ENCODE measurements around the gene RUNX1. TPM values are rescaled to one million over a fixed set of nuclear protein-coding genes. Genes with fewer than 3 reads are reported as not detected.

Gene RUNX1
- total and polyA plus RNA-seq, 2 donors (not counting 3 experiments of a cell fraction or from before 2014, with no cell fraction given) = 4.6 to 17.9 TPM

DNA sequence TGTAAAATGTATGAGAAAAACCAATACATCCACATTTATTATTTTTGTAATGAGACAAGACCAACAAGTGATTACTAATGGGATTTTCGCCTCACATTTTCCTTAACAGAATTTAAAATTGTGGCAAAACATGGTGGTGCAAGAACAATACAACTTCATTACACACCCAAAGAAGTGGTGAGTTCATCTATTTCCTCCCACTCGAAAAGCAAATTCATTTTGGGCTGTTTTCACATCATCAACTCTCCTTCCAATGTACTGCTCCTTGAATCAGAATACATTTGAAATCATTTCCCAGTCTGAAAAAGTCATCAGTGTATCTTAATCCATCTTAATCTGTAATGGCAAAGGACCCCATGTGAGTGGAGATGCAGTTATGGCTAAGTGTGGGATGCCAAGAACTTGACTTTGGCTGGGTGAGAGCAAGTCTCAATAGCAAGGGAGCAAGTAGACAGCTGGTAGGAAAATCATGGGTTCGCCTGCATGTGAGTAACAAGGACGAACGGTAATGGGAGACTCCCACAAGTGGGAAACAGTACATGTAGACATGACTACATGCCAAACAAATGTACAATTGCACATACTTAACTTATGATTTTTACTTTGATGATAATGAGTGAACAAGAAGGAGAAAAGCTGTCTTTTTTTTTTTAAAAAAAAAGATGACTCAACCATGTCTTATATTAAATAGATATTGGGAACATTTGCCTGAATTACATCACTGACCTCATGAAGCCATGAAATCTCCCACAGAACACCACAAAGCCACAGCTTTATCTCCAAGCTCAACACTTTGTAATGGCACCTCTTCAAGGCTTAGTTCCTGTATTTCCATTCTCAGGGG, 46.0 kb downstream of the RUNX1 start:
- no peak overlapping the region for H2AFZ ChIP-seq (ENCODE audit: low read depth, low read length)
- ChIA-PET CTCF (interaction anchor here (2.2 kb wide), 1 partner anchor 19 kb away, joined by 4 read pairs; no protein-coding TSS in a partner anchor), POLR2A (no interaction called here)
- FAIRE-seq (no peak), DNase-seq (ENCODE audit: low read depth, low spot score) (no peak)
- no peaks in the 10 kb centered on the region for H3K79me2 ChIP-seq (ENCODE audit: control insufficient read depth, insufficient read depth, low read length)
- no peaks in the 10 kb centered on the region for H3K36me3 ChIP-seq (ENCODE audit: control insufficient read depth in 2 of 2, extremely low read depth in 1 of 2, insufficient read depth in 2 of 2, low read length in 2 of 2)
- H3K4me2 ChIP-seq (ENCODE audit: insufficient read depth, low read length) = no peak overlapping the region
- no peak overlapping the region for H3K9ac ChIP-seq (replicated peaks; ENCODE audit: extremely low read depth, insufficient read depth, low read length)
- no peaks in the 10 kb centered on the region for H3K9me3 ChIP-seq (replicated peaks; ENCODE audit: control insufficient read depth, insufficient read depth, low read length)
- no peak overlapping the region for H3K4me3 ChIP-seq (replicated peaks in 1 of 3; ENCODE audit: insufficient read depth in 1 of 3, low read depth in 1 of 3, low read length in 3 of 3)
- no TSS peak for BruUV-seq (replicated peaks)
- no peaks in the 10 kb centered on the region for H3K9me1 ChIP-seq (replicated peaks; ENCODE audit: control insufficient read depth, extremely low read depth, insufficient read depth, low read length)
- dilution Hi-C loops (cut with MboI; ENCODE audit: extremely low pct_ligation_motif_present, low sequenced_read_pairs) (no loop called here), intact Hi-C loops (cut with micrococcal nuclease) (no loop called here)
- H3K27ac ChIP-seq (ENCODE audit: insufficient read depth, low read depth, low read length) = no peak overlapping the region
- no peaks in the 10 kb centered on the region for H3K4me1 ChIP-seq (ENCODE audit: control insufficient read depth, extremely low read depth, insufficient read depth, low read length)
- TF ChIP-seq, protein P1, sequence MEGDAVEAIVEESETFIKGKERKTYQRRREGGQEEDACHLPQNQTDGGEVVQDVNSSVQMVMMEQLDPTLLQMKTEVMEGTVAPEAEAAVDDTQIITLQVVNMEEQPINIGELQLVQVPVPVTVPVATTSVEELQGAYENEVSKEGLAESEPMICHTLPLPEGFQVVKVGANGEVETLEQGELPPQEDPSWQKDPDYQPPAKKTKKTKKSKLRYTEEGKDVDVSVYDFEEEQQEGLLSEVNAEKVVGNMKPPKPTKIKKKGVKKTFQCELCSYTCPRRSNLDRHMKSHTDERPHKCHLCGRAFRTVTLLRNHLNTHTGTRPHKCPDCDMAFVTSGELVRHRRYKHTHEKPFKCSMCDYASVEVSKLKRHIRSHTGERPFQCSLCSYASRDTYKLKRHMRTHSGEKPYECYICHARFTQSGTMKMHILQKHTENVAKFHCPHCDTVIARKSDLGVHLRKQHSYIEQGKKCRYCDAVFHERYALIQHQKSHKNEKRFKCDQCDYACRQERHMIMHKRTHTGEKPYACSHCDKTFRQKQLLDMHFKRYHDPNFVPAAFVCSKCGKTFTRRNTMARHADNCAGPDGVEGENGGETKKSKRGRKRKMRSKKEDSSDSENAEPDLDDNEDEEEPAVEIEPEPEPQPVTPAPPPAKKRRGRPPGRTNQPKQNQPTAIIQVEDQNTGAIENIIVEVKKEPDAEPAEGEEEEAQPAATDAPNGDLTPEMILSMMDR (IDR thresholded peaks at IDR 0.05; ENCODE audit: extremely low read depth in 1 of 2, insufficient read depth in 1 of 2, low read depth in 1 of 2, low read length in 2 of 2) = no peak
- TF ChIP-seq MYC (IDR thresholded peaks at IDR 0.05; ENCODE audit: low read depth, low read length) (no peak), EZH2 (IDR thresholded peaks at IDR 0.05; ENCODE audit: borderline replicate concordance, low read depth, low read length, severe bottlenecking) (no peak), POLR2AphosphoS5 (IDR thresholded peaks at IDR 0.05; ENCODE audit: insufficient read depth, low read depth, low read length) (no peak), FOS (IDR thresholded peaks at IDR 0.05; ENCODE audit: borderline replicate concordance, insufficient read depth, low read length) (no peak), POLR2A (IDR thresholded peaks at IDR 0.05; ENCODE audit: low read depth, low read length) (no peak)
- TF ChIP-seq, protein P2, sequence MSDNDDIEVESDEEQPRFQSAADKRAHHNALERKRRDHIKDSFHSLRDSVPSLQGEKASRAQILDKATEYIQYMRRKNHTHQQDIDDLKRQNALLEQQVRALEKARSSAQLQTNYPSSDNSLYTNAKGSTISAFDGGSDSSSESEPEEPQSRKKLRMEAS (IDR thresholded peaks at IDR 0.05; ENCODE audit: insufficient read depth, insufficient read length) = no peak
- peaks cover 0 to 7% of the 10 kb centered on the region in 2 experiments for H3K27me3 ChIP-seq (ENCODE audit: control insufficient read depth in 2 of 2, insufficient read depth in 2 of 2, low read length in 2 of 2)
- no peaks in the 10 kb centered on the region for H4K20me1 ChIP-seq (replicated peaks; ENCODE audit: control insufficient read depth, extremely low read depth, insufficient read depth, low read length)

Measured in endothelial cell of umbilical vein (primary cell).